Peyer's patch (tissue), 4 donors: ENCODE measurements around the gene SPDEF.

ENCODE experiments used
- POLR2A ChIP-seq, 2 donors: fragments of 450-650 bp; IDR thresholded peaks; one replicate each; pipeline ENCODE4 v1.5.1; 2017; ENCODE audit warnings: antibody characterized with exemption in 2 of 2, mild to moderate bottlenecking in 2 of 2, moderate library complexity in 2 of 2
- TF ChIP-seq, protein P1 (sequence below), 6 experiments: fragments of 450-650 bp in 4 of 6; fragments of 200-600 bp in 2 of 6; sonication (generic) in 1 of 6; IDR thresholded peaks; one replicate each; pipeline ENCODE4 v1.5.1; 2017 to 2019; ENCODE audit warnings: antibody characterized with exemption in 6 of 6, mild to moderate bottlenecking in 3 of 6, moderate library complexity in 1 of 6

DNA sequence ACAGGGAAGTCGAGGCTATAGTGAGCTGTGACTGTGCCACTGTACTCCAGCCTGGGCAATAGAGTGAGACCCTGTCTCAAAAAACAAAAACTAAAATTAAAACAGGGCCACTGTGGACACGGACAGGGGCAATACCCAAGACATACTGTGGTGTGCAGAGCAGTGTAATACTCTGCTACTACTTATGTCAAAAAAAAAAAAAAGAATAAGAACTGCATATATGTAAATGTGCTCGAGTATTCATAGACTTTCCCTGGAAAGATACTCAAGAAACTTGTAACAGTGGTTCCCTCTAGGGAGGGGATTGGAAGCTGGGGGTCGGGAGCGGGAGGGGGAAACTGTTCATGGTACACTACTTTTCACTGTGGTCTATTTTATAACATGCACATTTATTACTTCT lies 15.9 kb downstream of the SPDEF start:
- TF ChIP-seq, protein P1, sequence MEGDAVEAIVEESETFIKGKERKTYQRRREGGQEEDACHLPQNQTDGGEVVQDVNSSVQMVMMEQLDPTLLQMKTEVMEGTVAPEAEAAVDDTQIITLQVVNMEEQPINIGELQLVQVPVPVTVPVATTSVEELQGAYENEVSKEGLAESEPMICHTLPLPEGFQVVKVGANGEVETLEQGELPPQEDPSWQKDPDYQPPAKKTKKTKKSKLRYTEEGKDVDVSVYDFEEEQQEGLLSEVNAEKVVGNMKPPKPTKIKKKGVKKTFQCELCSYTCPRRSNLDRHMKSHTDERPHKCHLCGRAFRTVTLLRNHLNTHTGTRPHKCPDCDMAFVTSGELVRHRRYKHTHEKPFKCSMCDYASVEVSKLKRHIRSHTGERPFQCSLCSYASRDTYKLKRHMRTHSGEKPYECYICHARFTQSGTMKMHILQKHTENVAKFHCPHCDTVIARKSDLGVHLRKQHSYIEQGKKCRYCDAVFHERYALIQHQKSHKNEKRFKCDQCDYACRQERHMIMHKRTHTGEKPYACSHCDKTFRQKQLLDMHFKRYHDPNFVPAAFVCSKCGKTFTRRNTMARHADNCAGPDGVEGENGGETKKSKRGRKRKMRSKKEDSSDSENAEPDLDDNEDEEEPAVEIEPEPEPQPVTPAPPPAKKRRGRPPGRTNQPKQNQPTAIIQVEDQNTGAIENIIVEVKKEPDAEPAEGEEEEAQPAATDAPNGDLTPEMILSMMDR (IDR thresholded peaks at IDR 0.05), result no peak
- TF ChIP-seq POLR2A (IDR thresholded peaks at IDR 0.05), result no peak
